H1 (cell line): ENCODE measurements around the gene HMOX2. TPM values are rescaled to one million over a fixed set of nuclear protein-coding genes. Genes with fewer than 3 reads are reported as not detected.

Experiments
- CTCF ChIA-PET: fragments of 300-600 bp; sonication (Branson Sonifier 250); formaldehyde crosslinking; loops from one replicate; lab custom pipeline; 2021; ENCODE audit not compliant: partially characterized antibody; lab: Charles Lee
- POLR2A ChIA-PET: fragments of 300-600 bp; sonication (Branson Sonifier 250); formaldehyde crosslinking; loops from one replicate; lab custom pipeline; 2021; ENCODE audit warnings: inconsistent platforms; ENCODE audit not compliant: partially characterized antibody; lab: Charles Lee
- DNase-seq, 2 experiments: peaks; one replicate each; pipeline versions ENCODE4 v3.0.0 to v3.0.0-alpha.2; 2010 to 2022; ENCODE audit warnings: low spot score in 2 of 2, low read depth in 1 of 2, mixed read lengths in 1 of 2
- FAIRE-seq: peaks from 2 replicates; lab custom pipeline; 2011; peaks lifted over from hg19 to GRCh38; lab: Jason Lieb, UNC
- H2AFZ ChIP-seq: 2 replicates; pipeline ENCODE4 v1.8.1; 2012; ENCODE audit warnings: low read length, inconsistent platforms
- H2AK5ac ChIP-seq: 2 replicates; pipeline ENCODE4 v1.6.1; 2013; ENCODE audit warnings: low read depth, low read length
- H2BK120ac ChIP-seq: replicated peaks from 2 replicates; pipeline ENCODE3; 2013; ENCODE audit warnings: low read depth, low read length, inconsistent platforms
- H2BK12ac ChIP-seq: 2 replicates; pipeline ENCODE4 v1.6.1; 2013; ENCODE audit warnings: low read depth, low read length
- H2BK15ac ChIP-seq: 2 replicates; pipeline ENCODE4 v1.6.1; 2013; ENCODE audit warnings: low read length
- H2BK20ac ChIP-seq: 2 replicates; pipeline ENCODE4 v1.6.1; 2013; ENCODE audit warnings: low read length
- H2BK5ac ChIP-seq: 2 replicates; pipeline ENCODE4 v1.6.1; 2013; ENCODE audit warnings: low read depth, low read length
- H3K14ac ChIP-seq: 2 replicates; pipeline ENCODE4 v1.6.1; 2013; ENCODE audit warnings: inconsistent platforms; ENCODE audit not compliant: insufficient read length
- H3K18ac ChIP-seq: 2 replicates; pipeline ENCODE4 v1.6.1; 2013; ENCODE audit warnings: low read length; ENCODE audit errors: extremely low read depth
- H3K23ac ChIP-seq: 2 replicates; pipeline ENCODE4 v1.6.1; 2013; ENCODE audit warnings: inconsistent platforms; ENCODE audit not compliant: insufficient read length
- H3K23me2 ChIP-seq: 2 replicates; pipeline ENCODE4 v1.6.1; 2013; ENCODE audit warnings: low read depth, low read length
- H3K27ac ChIP-seq: 2 replicates; pipeline ENCODE4 v1.6.1; 2011; ENCODE audit warnings: low read depth, low read length, inconsistent platforms
- H3K27me3 ChIP-seq, 4 experiments: replicated peaks in 1 of 4; 1 replicate in 1 of 4; 2 replicates in 3 of 4; pipeline versions ENCODE4 v1.6.1 to v1.8.1; 2011 to 2013; ENCODE audit warnings: low read length in 3 of 4, mild to moderate bottlenecking in 3 of 4, inconsistent platforms in 2 of 4, mixed read lengths in 2 of 4, moderate library complexity in 1 of 4; ENCODE audit not compliant: control insufficient read depth in 3 of 4, insufficient read depth in 3 of 4; ENCODE audit errors: extremely low read depth in 1 of 4
- H3K36me3 ChIP-seq, 4 experiments: 2 replicates each; pipeline versions ENCODE4 v1.6.1 to v1.8.1; 2011 to 2013; ENCODE audit warnings: mild to moderate bottlenecking in 4 of 4, low read length in 3 of 4, moderate library complexity in 2 of 4, control low read depth in 1 of 4, inconsistent platforms in 1 of 4; ENCODE audit not compliant: insufficient read depth in 4 of 4, control insufficient read depth in 2 of 4
- H3K4ac ChIP-seq: replicated peaks from 2 replicates; pipeline ENCODE3; 2013; ENCODE audit warnings: low read length, low read depth, mixed read lengths, inconsistent platforms; ENCODE audit not compliant: insufficient read length
- H3K4me1 ChIP-seq, 4 experiments: replicated peaks in 1 of 4; 1 replicate in 1 of 4; 2 replicates in 3 of 4; pipeline versions ENCODE4 v1.6.1 to v1.8.1; 2011 to 2013; ENCODE audit warnings: low read length in 3 of 4, inconsistent platforms in 2 of 4, mixed read lengths in 1 of 4; ENCODE audit not compliant: insufficient read depth in 4 of 4, control insufficient read depth in 3 of 4
- H3K4me2 ChIP-seq, 2 experiments: 2 replicates each; pipeline versions ENCODE4 v1.6.1 to v1.8.1; 2011 to 2013; ENCODE audit warnings: low read depth in 2 of 2, low read length in 2 of 2, control low read depth in 1 of 2, inconsistent platforms in 1 of 2, mild to moderate bottlenecking in 1 of 2; ENCODE audit not compliant: insufficient read depth in 1 of 2
- H3K4me3 ChIP-seq, 4 experiments: fragments of 200-600, 300-600 bp in 1 of 4; sonication (generic), shearing (Covaris generic), sonication (Bioruptor Twin) in 1 of 4; 2 replicates each; pipeline versions ENCODE4 v1.5.1 to v1.8.1; 2011 to 2016; ENCODE audit warnings: low read length in 4 of 4, low read depth in 3 of 4, control low read depth in 2 of 4, inconsistent platforms in 2 of 4, mild to moderate bottlenecking in 2 of 4, mixed read lengths in 1 of 4, moderate library complexity in 1 of 4; ENCODE audit not compliant: insufficient read depth in 2 of 4; ENCODE audit errors: extremely low read depth in 1 of 4
- H3K56ac ChIP-seq: replicated peaks from 2 replicates; pipeline ENCODE3; 2013; ENCODE audit warnings: low read depth, mild to moderate bottlenecking, mixed read lengths, low read length, inconsistent platforms; ENCODE audit not compliant: insufficient read length
- H3K79me1 ChIP-seq: 2 replicates; pipeline ENCODE4 v1.6.1; 2013; ENCODE audit warnings: low read depth, low read length, control low read depth
- H3K79me2 ChIP-seq, 2 experiments: 2 replicates each; pipeline versions ENCODE4 v1.6.1 to v1.8.1; 2012 to 2013; ENCODE audit warnings: low read length in 2 of 2, mild to moderate bottlenecking in 2 of 2, inconsistent platforms in 1 of 2; ENCODE audit not compliant: insufficient read depth in 2 of 2, control insufficient read depth in 1 of 2
- H3K9ac ChIP-seq, 4 experiments: replicated peaks in 1 of 4; 1 replicate in 1 of 4; 2 replicates in 3 of 4; pipeline versions ENCODE4 v1.6.1 to v1.8.1; 2011 to 2013; ENCODE audit warnings: low read depth in 3 of 4, low read length in 3 of 4, control low read depth in 2 of 4, mild to moderate bottlenecking in 2 of 4, moderate library complexity in 2 of 4, inconsistent platforms in 1 of 4; ENCODE audit errors: extremely low read depth in 1 of 4
- H3K9me3 ChIP-seq, 2 experiments: 2 replicates each; pipeline versions ENCODE4 v1.6.1 to v1.8.1; 2012 to 2013; ENCODE audit warnings: mild to moderate bottlenecking in 2 of 2, moderate library complexity in 2 of 2, control low read depth in 1 of 2, inconsistent platforms in 1 of 2, low read depth in 1 of 2, low read length in 1 of 2, mixed read lengths in 1 of 2; ENCODE audit not compliant: insufficient read depth in 2 of 2
- H4K20me1 ChIP-seq, 2 experiments: replicated peaks in 1 of 2; 2 replicates each; pipeline versions ENCODE3 to v1.8.1; 2011 to 2013; ENCODE audit warnings: inconsistent platforms in 2 of 2, low read length in 2 of 2, mild to moderate bottlenecking in 1 of 2; ENCODE audit not compliant: insufficient read depth in 2 of 2, control insufficient read depth in 1 of 2
- H4K5ac ChIP-seq: 2 replicates; pipeline ENCODE4 v1.6.1; 2013; ENCODE audit warnings: low read length, low read depth, mixed read lengths, inconsistent platforms; ENCODE audit not compliant: insufficient read length
- H4K8ac ChIP-seq: 2 replicates; pipeline ENCODE4 v1.8.0; 2013; ENCODE audit warnings: mild to moderate bottlenecking, moderate library complexity, low read length, inconsistent platforms; ENCODE audit not compliant: insufficient read depth; ENCODE audit errors: extremely low read depth
- H4K91ac ChIP-seq: replicated peaks from 2 replicates; pipeline ENCODE3; 2013; ENCODE audit warnings: low read length, mixed read lengths, inconsistent platforms; ENCODE audit not compliant: insufficient read length
- ATF3 ChIP-seq: IDR thresholded peaks from 2 replicates; pipeline ENCODE4 v1.6.1; 2011; ENCODE audit warnings: low read depth, mild to moderate bottlenecking, low read length; ENCODE audit not compliant: insufficient read depth
- BRCA1 ChIP-seq: IDR thresholded peaks from 2 replicates; pipeline ENCODE4 v1.6.1; 2012; ENCODE audit warnings: low read depth, low read length, improper control_type of control experiment
- CHD1 ChIP-seq: IDR thresholded peaks from 2 replicates; pipeline ENCODE4 v1.6.1; 2012; ENCODE audit warnings: low read depth, low read length, improper control_type of control experiment
- MAFK ChIP-seq: IDR thresholded peaks from 2 replicates; pipeline ENCODE4 v1.6.1; 2012; ENCODE audit warnings: low read depth, mild to moderate bottlenecking, improper control_type of control experiment, low read length
- POU5F1 ChIP-seq: IDR thresholded peaks from 2 replicates; pipeline ENCODE4 v1.6.1; 2011; ENCODE audit warnings: low read depth, mild to moderate bottlenecking, low read length, moderate library complexity
- SIN3A ChIP-seq, 2 experiments: IDR thresholded peaks in 1 of 2; conservative IDR thresholded peaks in 1 of 2; 2 replicates each; pipeline ENCODE4 v1.6.1; 2011 to 2012; ENCODE audit warnings: low read length in 2 of 2, improper control_type of control experiment in 1 of 2, low read depth in 1 of 2, mild to moderate bottlenecking in 1 of 2
- SIRT6 ChIP-seq: IDR thresholded peaks from one replicate; pipeline ENCODE4 v1.7.1; 2012; ENCODE audit warnings: low read length, inconsistent platforms
- TBP ChIP-seq: IDR thresholded peaks from 2 replicates; pipeline ENCODE4 v1.6.1; 2011; ENCODE audit warnings: low read depth, low read length, improper control_type of control experiment
- WGBS, 2 experiments: shearing (Covaris generic) in 1 of 2; methylation state at CpG; one replicate each; pipeline versions ENCODE4 v1.1.6 to v1.1.7; 2013 to 2015; ENCODE audit warnings: low lambda C conversion rate in 2 of 2, mixed read lengths in 2 of 2, inconsistent platforms in 1 of 2, low coverage in 1 of 2, missing lambda C conversion rate in 1 of 2; ENCODE audit not compliant: insufficient replicate concordance in 2 of 2, insufficient coverage in 1 of 2, insufficient read length in 1 of 2; ENCODE audit errors: extremely low coverage in 1 of 2, missing lambda C conversion rate in 1 of 2; 5-methylcytosine and 5-hydroxymethylcytosine counted together
- polyA plus RNA-seq, 7 experiments: library from polyadenylated mRNA; depleted of rRNA in 3 of 7; stranded (reverse) in 5 of 7; unstranded in 2 of 7; fragments of >200 nt in 5 of 7; fragments of 200-250 nt in 2 of 7; gene quantifications; 1 replicate in 5 of 7; 2 replicates in 1 of 7; 4 replicates in 1 of 7; pipeline versions ENCODE4 v1.2.1 to v1.2.3, GENCODE V29; 2011 to 2013; ENCODE audit warnings: missing spikeins in 2 of 7, mixed read lengths in 2 of 7
- total RNA-seq: library from RNA; stranded (reverse); fragmentation: NEBNext Ultra II Directional; extraction: Animal tissue kit (Norgen Biotek cat#: 25700); gene quantifications from 2 replicates; pipeline ENCODE4 v1.2.1, GENCODE V29; 2021

Gene HMOX2
- total and polyA plus RNA-seq, 2 of the 8 experiments (the other 6 are each of a cell fraction or from before 2014, with no cell fraction given), result 36.5 to 48.4 TPM

DNA sequence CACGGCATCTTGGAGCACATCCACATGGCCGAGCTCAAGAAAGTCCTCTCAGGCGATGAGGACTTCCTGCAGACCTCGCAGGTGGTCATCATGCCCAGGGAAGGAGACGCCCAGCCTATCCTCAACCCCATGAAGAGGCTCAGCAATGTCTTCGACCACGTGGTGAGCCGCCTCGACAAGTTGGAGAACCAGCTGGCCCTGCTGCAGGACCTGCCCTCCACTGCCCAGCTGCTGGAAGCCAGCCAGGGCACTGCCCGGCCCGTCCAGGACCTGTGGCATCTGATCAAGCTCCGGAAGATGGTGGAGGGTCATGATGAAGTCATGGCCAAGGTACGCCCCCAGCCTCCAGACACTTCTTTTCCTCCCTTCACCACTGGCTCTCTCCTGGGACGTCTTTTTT lies 80.4 kb downstream of the HMOX2 start:
- Histone ChIP-seq H4K8ac (no peak overlapping the region), H3K79me1 (no peaks in the 10 kb centered on the region), H4K91ac (no peak overlapping the region), H3K14ac (no peak overlapping the region), H3K4ac (no peak overlapping the region), H2AFZ (no peak overlapping the region), H2BK15ac (0 out of 2 replicates have a peak overlapping the region, but pooled peaks have one; percentile 5), H3K4me3 (no peak overlapping the region), H3K4me1 (peaks cover 0 to 3% (median under 1%) of the 10 kb centered on the region in 4 experiments; a peak in 2 of 7 replicates), H3K79me2 (no peaks in the 10 kb centered on the region), H3K23me2 (no peaks in the 10 kb centered on the region), H2AK5ac (peak overlapping the region; percentile 90), H3K36me3 (no peaks in the 10 kb centered on the region), H2BK20ac (peak overlapping the region; percentile 18; the same call in 1 of the 2 replicates), H2BK120ac (no peak overlapping the region), H3K9me3 (no peaks in the 10 kb centered on the region), H3K9ac (no peak overlapping the region), H3K27me3 (no peaks in the 10 kb centered on the region), H4K20me1 (peaks cover 0 to 2% of the 10 kb centered on the region in 2 experiments), H2BK5ac (no peak overlapping the region), H3K18ac (peak overlapping the region; percentile 32), H3K56ac (no peak overlapping the region), H3K4me2 (no peak overlapping the region), H3K23ac (no peak overlapping the region), H4K5ac (no peak overlapping the region), H3K27ac (no peak overlapping the region), H2BK12ac (no peak overlapping the region)
- WGBS, 2 experiments, result 96% methylated on average over 14 of the region's 14 CpGs; no CpG with 5 or more reads in 1 of the 2 experiments
- DNase-seq (no peak), FAIRE-seq (no peak)
- ChIA-PET POLR2A (interaction anchor here (1.3 to 1.7 kb wide), 7 partner anchors 9 to 99 kb away, joined by 3 to 9 read pairs (median 4); no protein-coding TSS in a partner anchor), CTCF (interaction anchor here (1.0 to 40.7 kb wide), 6 partner anchors 9 to 93 kb away, joined by 3 to 968 read pairs (median 4); no protein-coding TSS in a partner anchor)
- TF ChIP-seq TBP (no peak), SIN3A (conservative IDR thresholded peaks at IDR 0.05 in 1 of 2, IDR thresholded peaks at IDR 0.05 in 1 of 2; ENCODE audit: low read depth in 1 of 2, low read length in 2 of 2) (no peak), SIRT6 (no peak), ATF3 (no peak), POU5F1 (no peak), MAFK (no peak), BRCA1 (no peak), CHD1 (no peak)
